NCI-H2029 treated with DMSO at 0.1 percent for 48 hours (cell line): ENCODE results near the gene DGKD.
A peak's percentile ranks its signal among the peaks of the same experiment; 100 is the strongest.

Source experiments
- DNase-seq: peaks from one replicate; lab custom pipeline; 2025; lab: John Stamatoyannopoulos, UW

DGKD gene

DNA sequence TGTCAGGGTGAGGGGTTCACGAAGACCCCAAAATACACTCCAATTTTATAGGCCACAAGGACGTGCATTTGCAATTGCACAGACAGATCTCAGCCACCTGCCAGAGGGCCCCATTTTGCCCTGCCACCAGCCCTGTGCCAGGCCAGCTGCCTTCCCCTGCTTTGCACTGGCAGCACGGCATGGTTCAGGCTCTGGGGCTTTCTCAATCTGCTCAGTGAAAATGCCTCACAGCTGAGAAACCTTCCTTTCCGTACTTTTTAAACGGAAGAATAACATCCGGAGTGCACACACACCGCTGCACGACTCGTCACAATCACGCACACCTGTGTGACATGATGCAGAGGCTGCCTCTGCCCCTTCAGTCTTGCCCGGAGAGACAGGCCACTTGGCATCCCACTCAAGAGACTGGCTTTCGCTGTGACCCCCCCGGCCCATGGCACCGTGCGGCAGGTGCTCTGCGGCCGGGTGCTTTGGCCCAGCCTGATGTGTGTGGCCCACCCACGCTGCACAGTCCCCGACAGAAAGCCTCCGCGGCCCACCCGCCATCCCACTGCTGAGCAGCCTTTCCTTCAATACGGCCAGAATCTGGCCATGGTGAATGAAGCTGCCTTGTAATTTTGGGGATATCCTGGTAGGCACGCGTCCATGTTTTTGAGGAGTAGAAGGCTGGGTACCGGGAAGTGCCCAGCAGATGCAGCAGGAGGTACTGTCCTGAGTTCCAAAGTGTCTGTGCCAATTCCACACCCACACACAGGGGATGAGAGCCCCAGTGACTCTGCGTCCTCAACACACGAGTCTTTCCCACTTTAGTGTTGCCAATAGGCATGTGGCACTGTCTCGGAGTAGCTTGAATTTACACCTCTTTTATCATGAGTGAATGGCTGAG is 123.5 kb downstream of the DGKD start:
- DNase-seq: no peak

- DNase-seq: no peak
Observed at GRCh38 chr2:233479616-233480489, 125.6 kb downstream of the DGKD start.

DNA sequence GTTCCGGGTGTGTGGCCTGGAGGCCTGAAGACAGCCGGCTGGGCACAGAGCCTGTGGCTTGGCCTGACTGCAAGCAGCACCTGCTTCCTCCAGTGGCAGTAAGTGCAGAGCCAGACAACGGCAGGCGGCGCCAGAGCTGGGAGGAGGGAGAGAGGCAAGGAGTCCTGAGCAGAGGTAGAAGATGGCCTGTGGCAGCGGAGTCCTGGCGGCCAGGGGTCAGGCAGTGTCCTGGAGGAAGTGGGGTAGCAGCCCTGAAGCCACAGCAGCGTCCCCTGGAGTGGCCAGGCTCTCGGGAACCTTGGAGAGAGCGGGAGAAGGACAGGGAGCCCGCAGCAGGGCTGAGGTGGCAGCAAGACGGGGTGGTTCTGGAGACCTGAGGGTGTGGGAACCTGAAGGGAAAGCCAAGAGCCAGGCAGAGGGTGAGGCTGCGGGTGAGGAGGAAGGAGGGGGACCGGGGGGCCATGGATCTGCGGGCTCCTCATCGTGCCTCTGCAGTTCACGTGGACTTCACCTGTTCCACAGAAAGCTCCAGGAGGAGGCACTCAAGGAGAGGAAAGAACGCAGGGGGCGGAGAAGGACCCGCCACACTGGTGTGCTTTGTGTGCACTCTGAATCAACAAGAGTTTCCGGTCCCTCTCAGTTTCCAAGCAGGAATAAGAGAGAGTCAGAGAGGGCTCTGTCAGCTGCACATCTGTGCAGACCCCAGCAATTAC is 126.4 kb downstream of the DGKD start:
- DNase-seq: peak; percentile 30

DNA sequence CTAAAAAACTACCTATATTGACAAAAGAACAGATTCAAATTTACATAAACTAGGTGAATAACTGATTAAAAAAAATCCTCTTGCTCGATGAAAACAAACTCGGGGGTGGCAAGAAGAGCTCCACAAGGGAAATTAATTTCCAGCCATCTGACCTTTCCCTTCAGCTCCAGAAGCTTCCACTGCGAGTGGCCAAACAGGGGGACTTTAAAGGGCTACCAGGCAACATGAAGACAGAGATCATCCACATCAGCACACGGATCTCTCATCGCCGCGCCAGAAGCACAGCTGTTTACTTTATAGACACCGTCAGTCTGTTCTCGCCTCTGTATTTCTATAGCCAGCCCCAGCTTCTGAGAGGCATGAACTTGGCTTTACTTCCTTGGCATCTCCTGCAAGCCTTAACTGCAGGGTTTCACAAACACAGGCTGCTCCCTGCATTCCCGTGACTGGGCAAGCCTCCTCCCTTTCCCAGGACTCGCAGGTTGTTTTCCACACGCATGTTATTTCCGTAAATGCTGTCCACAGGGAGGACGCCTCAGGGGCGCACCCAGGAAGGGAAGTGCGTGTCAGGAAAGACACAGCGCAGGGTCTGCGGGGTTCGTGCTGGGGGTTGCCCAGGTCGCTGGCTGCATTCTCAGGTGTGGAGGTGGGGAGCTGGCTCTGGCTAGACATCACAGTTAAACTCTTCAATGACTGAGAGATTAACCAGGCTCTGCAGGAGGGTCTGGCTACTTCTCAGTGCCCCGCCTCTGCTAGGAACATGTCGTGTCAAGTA is 127.3 kb downstream of the DGKD start:
- DNase-seq: no peak

GRCh38 chr2:233482616-233483015 is 128.3 kb downstream of the DGKD start:
- DNase-seq: no peak

DNA sequence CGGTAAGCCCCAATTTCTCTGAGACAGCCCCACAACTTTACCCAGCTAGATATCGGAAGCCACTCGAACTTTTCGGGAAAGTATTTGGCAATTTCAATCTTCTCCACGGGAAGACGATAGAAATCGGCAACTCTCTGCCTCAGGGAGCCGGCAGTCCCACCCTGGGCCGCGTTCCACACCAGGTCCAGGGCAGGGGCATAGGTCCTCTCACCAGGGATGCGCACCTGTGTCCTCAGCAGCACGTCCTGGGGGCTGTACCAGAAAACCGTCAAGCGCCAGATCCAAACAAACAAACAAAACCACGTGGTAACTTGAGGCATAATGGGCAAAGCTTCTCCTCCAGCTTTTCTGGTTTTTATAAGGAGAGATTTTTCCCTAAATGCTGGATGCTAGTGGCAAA is 131.4 kb downstream of the DGKD start:
- no peak for DNase-seq

DNA sequence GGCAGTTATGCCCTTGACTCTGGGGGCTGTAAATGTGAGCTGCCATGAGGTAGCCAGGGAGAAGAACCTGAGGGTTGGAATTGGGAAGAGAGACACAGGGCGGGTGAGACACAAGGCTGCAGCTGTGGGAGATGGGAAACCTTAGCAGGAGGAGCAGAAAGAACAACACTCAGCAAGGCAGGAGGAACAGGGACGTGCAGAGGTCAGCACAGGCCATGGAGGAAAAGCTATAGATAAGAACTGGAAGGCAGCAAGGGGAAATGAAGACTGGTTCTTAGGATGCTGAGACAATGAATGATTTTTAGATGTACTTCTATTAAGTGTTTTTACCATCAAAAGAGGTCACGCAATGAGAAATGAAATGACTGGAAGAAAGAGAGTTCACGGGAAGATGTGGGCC is 132.1 kb downstream of the DGKD start:
- no peak for DNase-seq

DNA sequence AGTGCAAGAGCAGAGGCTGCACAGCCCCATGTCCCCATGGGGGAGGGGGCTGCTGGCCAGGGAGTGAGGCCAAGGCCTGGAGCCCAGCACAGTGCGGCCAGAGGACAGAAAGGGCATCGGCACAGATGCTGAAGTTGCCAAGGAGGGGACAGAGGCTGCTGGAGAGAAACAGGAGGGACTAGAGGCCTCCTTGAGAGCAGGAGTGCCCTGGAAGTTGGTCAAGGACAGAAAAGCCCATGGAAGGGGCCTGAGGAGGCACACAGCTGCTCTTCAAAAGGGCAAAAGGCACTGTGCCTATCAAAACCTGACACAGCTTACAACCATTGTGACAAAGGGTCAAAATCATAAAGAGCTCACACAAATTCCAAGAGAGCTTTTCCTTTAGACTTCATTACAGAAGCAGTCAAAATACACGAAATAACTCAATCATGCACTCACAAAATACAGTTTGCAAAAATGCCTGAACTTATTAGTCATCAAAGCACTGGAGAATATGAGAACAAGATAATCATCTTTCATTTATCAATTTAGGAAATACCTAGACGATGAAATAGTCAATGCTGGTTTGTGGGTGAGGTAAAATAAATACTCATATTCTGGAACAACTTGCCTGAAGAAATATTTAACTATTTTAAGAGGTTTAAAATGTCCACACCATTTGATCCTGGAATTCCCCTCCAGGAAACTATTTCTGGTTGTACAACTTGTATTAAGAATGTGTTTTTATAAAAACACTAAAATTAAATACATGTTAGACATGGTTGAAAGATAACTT is 132.7 kb downstream of the DGKD start:
- DNase-seq: no peak

DNA sequence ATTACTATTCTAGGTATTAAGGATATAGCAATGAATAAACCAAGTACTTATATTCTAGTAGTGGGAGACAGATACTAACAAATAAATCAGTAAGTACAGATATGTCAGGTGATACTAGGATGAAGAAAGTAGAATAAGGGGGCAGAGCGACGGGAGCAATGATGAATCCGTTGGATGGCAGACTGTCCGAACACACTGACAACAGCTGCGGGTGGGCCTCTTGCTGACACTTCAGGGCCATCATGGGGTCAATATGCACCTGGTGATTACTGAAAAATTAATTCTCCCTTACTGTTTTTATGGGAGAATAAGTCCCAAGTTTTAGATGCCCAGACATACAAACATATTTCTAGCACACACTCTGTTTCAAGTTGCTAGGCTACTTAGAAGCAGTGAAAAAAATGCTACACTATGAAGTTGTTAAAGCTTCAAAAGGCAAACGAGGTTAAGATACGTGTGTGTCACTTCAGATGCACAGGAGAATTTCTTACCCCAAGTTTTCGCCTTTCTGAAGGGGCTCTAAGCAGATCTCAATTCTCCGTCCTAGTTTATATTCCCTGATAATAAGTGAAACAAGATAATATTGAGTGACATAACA is 133.6 kb downstream of the DGKD start:
- no peak for DNase-seq

DNA sequence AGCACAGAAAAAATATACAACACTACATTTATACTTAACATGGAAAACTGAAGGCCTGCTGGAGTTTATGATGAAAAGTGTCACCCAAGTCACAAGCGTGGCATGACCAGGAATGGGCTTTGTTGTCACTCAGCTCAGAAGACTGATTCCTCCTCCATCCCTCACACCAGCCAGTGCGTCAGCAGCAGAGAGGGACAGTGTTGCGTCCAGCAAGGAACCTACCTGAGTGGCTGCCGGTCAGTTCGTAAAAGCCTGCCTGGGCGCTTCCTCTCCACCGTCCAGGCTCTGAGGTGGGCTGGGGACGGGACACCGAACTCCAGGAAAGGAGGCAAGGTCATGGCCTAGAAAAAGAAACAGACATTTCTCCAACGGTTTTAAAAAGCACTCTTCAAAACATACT is 134.8 kb downstream of the DGKD start:
- DNase-seq: no peak

- DNase-seq: no peak
Observed at GRCh38 chr2:233489666-233490065, 135.4 kb downstream of the DGKD start.

DNA sequence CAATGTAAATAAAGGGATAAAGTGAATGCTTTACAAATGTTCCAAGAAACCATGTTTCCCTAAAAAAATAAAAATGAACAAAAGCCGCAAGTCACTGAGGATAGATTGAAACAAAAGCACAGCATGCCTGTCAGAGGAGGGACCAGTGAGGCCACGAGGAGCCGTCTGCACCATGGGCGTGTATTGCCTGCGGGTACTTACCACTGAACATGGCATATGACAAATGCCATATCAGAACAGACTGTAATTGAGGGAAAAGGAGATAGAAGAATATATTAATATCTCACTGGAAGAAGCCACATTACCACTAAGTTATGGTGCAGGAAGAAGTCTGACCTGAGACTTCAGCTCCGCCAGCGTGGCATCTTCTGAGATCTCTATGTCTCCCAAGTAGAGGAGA is 136.5 kb downstream of the DGKD start:
- no peak for DNase-seq

GRCh38 chr2:233491326-233491725 is 137.0 kb downstream of the DGKD start:
- no peak for DNase-seq

DNA sequence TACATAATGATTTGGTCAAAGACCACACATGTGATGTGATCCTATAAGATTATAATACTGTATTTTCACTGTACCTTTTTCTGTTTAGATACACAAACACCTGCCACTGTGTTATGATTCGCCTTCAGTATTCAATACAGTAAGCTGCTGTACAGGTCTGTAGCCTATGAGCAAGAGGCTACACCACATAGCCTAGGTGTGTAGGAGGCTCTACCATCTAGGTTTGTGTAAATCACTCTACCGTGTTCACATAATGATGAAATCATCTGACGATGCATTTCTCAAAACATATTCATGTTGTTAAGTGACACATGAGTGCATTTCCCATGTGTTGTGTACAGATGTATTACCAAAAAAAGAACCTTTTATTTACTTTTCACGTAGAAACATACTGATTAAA is 137.8 kb downstream of the DGKD start:
- no peak for DNase-seq

DNA sequence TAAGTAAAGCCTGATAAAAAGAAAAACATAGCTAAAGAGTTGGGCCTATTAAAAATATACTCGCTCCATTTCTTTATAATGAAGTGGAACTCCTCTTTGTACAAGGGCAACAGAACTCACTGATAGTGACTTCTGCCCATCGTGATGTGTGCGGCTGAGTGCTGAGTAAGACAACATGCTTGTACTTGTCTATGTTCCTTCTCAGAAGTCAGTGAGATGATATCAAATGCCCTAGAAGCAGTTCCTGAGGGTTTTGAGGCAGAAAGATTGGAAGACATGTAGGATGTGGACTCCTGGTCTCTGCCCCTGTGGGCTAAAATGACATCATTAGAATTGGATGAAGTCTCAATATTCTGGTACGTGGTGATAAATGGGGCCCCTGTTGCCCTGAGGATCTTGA is 138.5 kb downstream of the DGKD start:
- no peak for DNase-seq

DNA sequence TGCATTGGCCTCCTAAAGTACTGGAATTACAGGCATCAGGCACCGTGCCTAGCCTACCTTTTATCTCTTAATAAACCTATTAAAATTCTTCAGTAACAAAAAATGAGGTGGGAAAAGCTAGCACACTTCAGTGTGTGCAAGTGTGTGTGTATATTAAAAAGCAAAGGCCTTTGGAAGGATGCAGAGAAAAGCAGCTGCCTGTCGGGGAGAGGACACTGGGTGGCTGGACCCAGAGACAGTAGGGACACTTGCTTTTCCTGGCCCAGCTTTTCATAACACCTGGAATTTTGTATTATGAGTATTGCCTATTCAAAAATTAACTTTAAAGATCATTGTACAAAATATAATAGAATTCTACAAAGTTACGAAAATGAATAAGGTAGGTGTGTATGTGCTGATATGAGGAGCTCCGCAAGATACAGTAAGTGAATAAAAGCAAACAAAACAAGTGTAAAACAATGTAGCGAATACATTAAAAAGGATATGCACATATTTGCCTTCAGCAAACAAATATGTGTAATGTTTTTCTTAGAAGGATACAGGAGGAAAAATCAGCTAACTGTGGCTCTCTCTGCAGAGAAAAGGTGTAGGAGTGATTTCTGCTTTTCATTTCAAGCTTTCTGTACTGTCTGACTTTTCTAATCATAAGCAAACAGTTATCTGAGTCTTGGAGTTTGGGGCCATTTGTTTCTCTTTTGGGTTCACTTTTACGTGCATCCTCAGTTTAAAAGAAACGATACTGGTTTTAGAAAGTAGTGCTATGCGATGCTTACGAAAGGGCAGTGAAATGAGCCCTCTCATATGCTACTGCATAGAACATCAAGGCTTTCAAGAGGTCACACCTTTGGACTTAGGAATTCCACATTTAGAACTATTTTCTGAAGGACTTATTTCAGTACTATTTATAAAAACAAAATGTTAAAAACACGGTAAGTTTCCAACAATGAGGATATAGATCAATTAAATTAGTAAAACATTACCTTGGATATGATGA is 141.5 kb downstream of the DGKD start:
- DNase-seq: no peak

DNA sequence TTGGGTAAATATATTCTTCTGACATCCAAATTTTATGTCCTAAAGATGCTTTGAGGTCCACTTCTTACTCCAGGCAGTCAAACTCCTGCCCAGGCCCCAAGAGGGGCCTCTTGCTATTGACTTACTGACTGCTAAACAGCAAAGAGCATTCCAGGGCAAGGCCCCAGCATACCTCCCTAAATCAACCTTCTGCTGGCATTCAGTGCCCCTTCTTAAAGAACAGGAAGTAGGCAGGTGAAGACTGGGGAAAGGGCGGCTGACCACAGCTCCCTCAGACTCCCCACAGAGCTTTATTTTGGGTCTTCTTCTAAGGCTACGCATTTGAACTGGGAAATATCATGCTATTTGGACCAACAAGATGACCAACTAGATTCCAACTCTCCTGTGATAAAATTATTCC is 143.4 kb downstream of the DGKD start:
- DNase-seq: no peak

DNA sequence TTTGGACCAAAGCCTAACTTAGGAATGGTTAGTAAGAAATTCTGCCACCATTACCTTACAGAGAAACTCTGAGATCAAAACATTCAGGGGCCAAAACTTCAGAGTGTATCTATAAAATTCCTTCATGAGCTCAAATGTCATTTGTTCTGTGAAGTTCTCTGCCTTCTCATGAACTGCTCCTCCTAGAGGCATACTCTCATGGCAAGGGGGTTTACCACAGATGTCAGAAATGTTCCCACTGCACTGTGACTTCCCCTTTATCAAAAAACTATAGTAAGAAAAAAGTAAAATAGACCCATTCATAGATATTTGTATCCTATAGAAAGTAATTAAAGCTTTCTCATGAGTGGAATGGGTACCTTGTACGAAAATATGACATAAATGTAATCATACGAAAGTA is 143.8 kb downstream of the DGKD start:
- no peak for DNase-seq

GRCh38 chr2:233499928-233500327 is 145.6 kb downstream of the DGKD start:
- no peak for DNase-seq
